ENCODE measurements around the gene INSRR.

DNA sequence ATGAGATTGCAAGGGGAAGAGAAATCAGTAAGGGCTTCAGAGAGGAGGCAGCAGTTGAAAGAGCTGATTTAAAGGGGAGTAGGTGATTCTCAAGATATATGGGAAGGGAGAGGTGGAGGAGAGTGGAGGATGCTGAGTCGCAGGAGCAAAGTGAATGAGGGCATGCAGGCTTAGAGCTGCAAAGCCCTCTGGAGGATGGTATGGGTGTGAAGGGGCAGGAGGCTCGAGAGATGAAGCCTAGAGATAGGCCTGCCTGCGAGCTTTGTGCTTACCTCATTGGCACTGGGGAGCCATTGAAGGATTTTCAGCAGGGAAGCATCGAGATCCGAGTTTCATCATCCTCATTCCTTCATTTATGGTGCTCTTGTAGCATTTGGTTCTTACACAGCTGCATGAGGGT is 26.5 kb downstream of the INSRR start:
- no peak for TF ChIP-seq CTCF (IDR thresholded peaks at IDR 0.05 in 8 of 11, conservative IDR thresholded peaks at IDR 0.05 in 3 of 11)
- no peak for TF ChIP-seq POLR2A (IDR thresholded peaks at IDR 0.05)
- no peak for TF ChIP-seq POLR2AphosphoS5 (IDR thresholded peaks at IDR 0.05)
